Left lobe of liver (tissue), 2 donors: Measurements from ENCODE around the gene CHRM4. TPM values are rescaled to one million over a fixed set of nuclear protein-coding genes. Genes with fewer than 3 reads are reported as not detected.

Experiments
- ATAC-seq: fragments of 200-7000 bp; cut with Tn5 transposase; one replicate; pipeline ENCODE4 v1.9.1; 2020; ENCODE audit warnings: mild to moderate bottlenecking, moderate library complexity
- DNase-seq: peaks from one replicate; pipeline ENCODE4 v3.0.0-alpha.2; 2020; ENCODE audit warnings: low spot score
- total RNA-seq: library from RNA; stranded (reverse); gene quantifications from one replicate; pipeline ENCODE4 v1.2.1, GENCODE V29; 2021
- donor health status: DM: no; HTN: no; CAD: no; lungs with moderate emphysema.
- donor health status: DM: no; HTN: yes; CAD: no.

The CHRM4 gene
- not detected for total RNA-seq

GRCh38 chr11:46391578-46392420 is at the start of gene CHRM4:
Gene CHRM4 (minus strand): TSS chr11:46391776. CDS start chr11:46386557, 5,219 bp downstream.
- ATAC-seq (no peak), DNase-seq (no peak)

DNA sequence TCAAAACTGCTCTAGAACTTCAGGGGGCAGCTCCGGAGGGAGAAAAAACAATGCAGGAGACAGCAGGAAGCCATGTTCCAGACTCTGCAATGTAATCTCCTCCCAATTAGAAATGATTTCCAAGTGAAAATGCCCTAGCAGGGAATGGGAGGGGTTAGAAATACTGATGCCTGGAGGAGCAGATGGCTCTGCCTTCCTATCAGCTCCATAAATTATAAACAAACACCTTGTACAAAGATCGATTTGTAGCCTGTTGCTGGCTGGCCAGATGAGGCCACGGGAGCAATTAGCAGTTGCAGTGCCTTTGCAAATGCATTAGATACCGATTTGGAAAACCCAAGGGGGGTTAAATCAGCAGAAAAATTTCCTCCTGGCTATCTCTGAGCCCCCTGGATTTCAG is 46.6 kb upstream of the CHRM4 start:
- DNase-seq = no peak
- ATAC-seq = no peak

GRCh38 chr11:46437122-46437689 is 45.6 kb upstream of the CHRM4 start:
- no peak for DNase-seq
- ATAC-seq = no peak

- DNase-seq = no peak
- no peak for ATAC-seq
Observed at GRCh38 chr11:46436113-46436512, 44.5 kb upstream of the CHRM4 start.

- ATAC-seq (no peak), DNase-seq (no peak)
Observed at GRCh38 chr11:46435679-46436078, 44.1 kb upstream of the CHRM4 start.

DNA sequence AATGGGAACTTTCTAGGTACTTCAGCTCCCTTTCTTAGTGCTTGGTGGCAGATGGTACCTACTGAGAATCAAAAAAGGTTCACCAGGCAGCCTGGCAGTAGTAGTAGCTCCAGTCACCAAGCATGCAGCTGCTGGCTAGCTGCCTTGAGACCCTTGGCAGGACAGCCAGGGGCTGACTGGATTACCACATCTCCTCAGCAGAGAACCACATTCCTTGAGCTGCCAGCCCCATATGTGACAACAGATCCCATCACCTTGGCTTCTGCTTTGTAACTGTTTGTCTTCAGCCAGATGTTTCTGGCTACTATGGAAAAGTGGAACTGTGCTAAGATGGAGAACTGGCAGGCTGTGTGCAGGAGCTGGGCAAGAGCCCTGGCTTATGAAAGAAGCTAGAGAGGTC is 39.6 kb upstream of the CHRM4 start:
- ATAC-seq = no peak

GRCh38 chr11:46429717-46430116 is 38.1 kb upstream of the CHRM4 start:
- ATAC-seq = no peak
- DNase-seq = no peak

More for the DNA sequence above, 39.6 kb upstream of the CHRM4 start:
- DNase-seq = no peak

- no peak for DNase-seq
- no peak for ATAC-seq
Observed at GRCh38 chr11:46427364-46427763, 35.8 kb upstream of the CHRM4 start.

- DNase-seq = no peak
- ATAC-seq = no peak
Observed at GRCh38 chr11:46426233-46426991, 34.8 kb upstream of the CHRM4 start.

GRCh38 chr11:46422588-46422987 is 31.0 kb upstream of the CHRM4 start:
- ATAC-seq = no peak

GRCh38 chr11:46421257-46421880 is 29.8 kb upstream of the CHRM4 start:
- peak; percentile 43 for DNase-seq
- peak; percentile 26 for ATAC-seq

More at GRCh38 chr11:46422588-46422987, 31.0 kb upstream of the CHRM4 start:
- DNase-seq = no peak

DNA sequence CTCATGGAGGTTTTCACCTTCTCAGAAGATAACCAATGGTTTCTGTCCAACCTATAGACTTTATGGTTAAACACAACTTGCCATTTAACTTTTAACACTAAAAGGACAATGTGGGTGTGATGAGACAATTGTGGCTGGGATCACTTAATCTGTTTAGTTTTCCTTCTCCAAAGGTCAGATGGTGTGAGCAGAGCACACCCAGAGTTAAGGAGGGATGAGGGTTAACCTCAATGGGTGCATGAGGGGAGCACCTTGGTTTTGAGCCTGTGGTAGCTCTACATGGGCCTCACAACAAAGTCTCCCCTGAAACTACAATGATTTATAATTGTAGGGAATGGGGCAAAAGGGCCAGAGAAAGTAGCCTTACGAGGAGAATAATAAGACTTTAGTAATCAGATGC is 28.9 kb upstream of the CHRM4 start:
- no peak for ATAC-seq
- no peak for DNase-seq

GRCh38 chr11:46418751-46419150 is 27.2 kb upstream of the CHRM4 start:
- ATAC-seq (no peak), DNase-seq (no peak)

- no peak for ATAC-seq
- no peak for DNase-seq
Observed at GRCh38 chr11:46417711-46418110, 26.1 kb upstream of the CHRM4 start.

DNA sequence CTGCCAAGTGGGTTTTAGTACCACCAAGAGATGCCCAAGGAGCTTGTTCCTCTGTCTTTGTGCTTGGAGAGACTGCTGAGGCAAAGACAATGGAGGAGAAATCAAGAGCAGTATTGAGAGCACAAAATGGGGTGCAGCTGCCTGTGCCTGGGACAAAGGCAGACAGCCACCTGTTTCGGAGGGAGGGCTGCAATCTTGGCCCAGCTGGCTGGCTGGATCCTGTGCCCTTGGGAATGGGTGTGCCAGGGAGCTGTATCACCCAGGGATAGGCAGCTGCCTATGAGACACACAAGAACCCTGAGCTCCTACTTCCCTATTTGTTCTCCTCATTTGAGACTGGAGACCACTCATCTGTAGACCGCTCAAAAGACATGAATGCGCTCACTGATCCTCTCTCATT is 23.3 kb upstream of the CHRM4 start:
- no peak for DNase-seq
- ATAC-seq = no peak

DNA sequence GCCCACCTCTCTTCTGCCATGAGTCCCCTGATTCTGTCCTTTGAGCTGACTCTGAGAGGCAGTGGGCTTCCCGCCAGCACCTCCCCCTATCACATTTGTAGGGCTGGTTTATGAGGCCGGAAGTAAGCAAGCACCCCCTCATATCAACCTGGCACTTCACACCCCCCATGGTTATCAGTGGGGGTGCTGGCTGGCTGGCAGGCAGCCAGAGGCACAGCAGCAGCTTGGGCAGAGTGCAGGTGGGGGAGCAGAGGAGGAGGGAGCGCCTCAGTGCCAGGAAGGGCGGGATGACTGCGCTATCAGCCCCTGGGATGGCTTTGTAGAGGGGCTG is 22.9 kb upstream of the CHRM4 start:
- ATAC-seq (no peak), DNase-seq (no peak)

GRCh38 chr11:46413760-46414465 is 22.3 kb upstream of the CHRM4 start:
- no peak for DNase-seq
- no peak for ATAC-seq

- no peak for ATAC-seq
- no peak for DNase-seq
Observed at GRCh38 chr11:46410021-46410420, 18.4 kb upstream of the CHRM4 start.

DNA sequence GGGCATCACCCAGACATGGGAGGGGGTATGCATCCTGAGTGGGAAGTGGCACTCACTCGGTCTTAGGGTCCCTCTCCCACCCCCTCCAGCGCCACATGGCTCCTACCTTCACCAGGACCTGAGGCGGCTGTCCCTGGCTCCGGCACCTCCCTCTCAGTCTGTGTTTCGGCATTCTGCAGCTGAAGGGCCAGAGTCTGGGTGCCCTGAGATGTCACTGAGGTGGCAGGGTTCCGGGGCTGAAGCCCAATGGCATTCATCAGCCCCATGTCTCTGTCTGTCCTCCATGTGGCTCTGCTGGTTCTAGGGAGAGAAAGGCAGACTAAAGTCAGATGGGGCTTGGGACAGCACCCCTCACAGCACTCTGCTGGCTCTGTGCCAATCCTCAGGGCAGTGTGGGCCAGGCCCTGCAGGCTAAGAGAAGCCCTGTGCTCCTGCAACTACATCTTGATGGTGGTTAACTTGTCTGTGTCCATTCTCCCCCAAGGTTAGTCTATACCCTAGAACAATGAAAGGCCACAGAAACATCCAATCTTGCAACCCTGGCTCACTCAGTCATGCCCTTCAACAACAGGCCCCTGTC is 16.9 kb upstream of the CHRM4 start:
- DNase-seq (no peak), ATAC-seq (peak; percentile 14)

GRCh38 chr11:46407635-46408034 is 16.1 kb upstream of the CHRM4 start:
- ATAC-seq (no peak), DNase-seq (no peak)
